ENCODE measurements around the gene KRT85.

KRT85 gene

DNA sequence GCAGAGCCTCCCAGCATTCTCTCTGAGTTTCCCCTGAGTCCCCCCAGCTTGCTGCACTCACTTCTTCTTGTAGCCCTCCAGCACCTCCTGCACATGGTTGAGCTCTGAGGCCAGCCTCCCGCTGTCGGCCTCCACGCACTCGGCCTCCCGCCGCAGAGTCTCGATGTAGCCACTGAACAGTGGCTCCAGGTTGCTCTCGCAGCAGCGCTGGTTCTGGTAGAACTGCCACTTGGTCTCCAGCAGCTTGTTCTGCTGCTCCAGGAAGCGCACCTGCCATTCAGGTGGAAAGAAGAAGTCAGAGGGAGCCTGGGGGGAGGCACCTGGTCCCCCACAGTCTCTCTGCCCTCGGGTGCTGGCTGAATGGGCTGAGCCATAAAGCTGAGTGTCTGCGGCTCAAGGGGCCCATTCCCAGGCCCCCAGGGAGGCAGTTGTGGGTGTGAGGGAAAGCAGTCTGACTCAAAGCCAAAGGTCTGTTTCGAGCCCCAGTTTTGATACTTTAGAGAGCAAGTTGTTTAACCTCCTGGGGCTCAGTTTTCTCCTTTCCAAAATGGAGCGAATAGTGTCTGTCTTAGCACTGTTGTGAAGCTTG is 2.3 kb downstream of the KRT85 start:
- peak; percentile 46 for DNase-seq

DNA sequence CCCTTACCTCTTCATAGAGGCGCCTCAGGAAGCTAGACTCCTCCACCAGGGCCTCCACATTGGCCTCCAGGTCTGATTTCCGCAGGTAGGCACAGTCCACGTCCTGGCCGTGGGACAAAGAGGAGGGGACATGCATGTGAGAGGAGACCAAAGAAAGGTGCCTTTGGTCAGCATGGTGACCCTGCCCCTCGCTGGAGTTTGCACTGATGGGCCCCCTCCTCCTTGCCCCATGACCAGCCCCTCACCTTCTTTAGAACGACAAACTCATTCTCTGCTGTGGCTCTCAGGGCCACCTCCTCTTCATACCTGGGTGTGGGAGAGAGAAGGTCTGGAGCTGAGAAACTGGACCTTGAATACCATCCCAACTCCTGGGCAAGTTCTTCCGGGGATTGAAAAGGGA is 3.2 kb downstream of the KRT85 start:
- DNase-seq, result no peak

DNA sequence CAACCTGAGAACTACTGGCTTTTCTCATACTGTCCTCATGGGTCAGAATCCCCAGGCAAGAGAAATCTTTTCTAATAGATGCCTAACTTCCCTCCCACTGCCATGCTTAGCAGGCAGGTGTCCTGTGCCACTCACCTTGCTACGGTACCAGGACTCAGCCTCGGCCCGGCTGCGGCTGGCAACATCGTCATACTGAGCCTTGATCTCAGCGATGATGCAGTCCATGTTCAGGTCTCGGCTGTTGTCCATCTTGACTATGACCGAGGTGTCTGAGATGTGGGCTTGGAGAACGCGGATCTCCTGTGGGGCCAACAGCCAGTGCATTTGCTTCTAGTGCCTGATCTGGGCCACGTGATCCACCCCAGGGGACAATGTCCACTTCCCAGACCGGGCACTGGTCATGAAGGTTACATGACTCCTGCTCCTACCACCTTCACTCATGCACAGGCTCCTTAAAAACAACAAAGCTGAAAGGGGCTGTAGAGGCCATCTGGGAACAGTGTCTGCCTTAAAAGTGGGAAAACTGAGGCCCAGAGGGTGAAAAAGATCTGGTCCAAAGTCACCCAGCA is 4.1 kb downstream of the KRT85 start:
- no peak for DNase-seq

DNA sequence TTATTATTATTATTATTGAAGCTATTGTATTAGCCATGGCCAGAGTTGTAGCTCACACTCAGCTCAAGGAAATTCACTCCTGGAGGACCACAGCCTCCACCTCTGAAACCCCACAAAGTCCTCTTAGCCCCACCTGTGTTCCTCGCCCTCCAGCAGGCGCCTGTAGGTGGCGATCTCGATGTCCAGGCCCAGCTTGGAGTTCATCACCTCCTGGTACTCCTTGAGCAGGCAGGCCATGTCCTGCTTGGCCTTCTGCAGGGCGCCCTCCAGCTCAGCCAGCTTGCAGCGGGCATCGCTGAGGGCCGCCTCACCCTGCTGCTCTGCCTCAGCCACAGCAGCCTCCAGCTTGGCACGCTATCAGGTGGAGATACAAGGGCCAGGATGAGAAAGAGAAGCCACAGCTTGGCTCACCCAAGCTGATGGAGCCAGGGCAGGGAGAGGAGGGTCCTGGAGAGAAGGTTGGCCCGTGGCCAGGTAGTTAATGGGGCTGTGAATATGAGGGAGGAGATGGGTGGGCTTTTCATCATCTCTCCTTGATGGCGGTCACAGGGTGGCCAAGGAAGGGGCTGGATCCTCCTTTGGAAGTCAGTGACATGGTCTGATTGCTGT is 5.1 kb downstream of the KRT85 start:
- peak; percentile 10 for DNase-seq

DNA sequence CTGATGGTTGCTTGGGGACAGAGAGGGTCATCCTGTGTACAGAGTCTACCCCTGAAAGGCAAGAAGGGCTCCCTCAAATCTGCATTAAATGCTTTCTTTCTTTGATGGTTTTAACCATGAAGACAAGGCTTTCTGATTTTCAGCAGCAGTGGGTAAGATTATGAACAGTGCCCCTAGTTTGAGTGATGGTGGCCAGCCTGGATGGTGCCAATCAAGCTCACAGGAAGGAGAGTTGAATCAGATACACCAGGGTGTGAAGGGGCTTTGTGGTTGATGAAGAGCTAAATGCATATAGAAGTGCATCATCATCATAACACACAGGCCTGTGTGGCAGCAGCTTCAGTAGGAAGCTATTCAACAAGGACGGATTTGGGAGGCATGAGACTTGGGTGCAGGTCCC is 5.7 kb downstream of the KRT85 start:
- no peak for DNase-seq

DNA sequence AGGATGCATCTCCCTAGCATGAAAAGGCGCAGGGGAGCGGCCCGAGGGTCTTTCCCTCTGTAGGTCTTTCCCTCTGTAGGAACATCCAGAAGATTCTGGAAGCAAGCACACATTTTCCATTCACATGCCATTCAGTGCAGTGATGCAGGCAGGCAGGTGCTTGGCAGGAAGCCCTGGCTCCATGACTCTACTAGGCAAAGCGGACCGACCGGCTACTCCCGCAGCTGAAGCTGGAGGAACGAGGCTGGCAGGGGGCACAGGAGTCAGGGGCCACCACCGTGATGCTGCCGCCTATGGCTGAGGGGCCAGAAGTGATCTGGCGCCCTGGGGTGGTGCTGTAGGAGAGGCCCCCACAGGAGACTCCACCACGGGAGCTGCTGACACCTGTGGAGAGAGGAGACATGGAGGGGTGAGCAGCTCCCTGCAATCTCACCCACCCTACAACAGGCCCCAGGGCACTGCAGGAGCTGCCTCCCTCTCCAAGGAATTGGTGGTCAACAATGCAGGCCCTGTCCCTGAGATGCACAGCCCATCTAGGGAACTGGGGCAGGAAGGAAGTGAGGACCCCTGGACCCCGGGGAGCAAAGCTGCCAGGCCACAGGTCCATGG is 6.5 kb downstream of the KRT85 start:
- DNase-seq, result no peak

DNA sequence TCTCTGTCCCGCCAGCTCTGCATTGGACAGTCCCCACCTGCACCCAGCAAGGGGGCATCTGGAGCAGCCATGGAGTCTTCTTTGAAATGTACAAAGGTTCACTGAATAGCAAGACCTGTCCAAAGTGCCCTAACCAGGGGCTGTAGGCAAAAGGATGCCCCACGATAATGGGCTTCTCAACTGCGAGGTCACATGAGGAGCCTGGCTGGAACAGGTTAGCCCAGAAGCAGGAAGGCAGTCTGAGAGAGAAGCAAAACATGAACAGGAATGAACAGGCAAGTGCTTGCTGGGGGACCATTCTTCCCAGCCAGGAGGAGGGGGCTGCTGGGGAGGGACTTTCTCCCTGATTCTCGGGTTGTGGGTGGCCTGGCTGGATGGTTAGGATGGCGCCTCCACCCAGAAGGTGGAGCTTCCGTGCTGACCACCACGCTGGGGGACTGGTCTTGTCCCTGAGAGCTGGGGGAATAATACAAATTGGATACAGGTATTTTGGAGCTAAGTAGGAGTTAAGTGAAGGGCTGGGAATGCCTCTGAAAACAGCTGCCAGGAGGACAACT is 7.1 kb downstream of the KRT85 start:
- no peak for DNase-seq

DNA sequence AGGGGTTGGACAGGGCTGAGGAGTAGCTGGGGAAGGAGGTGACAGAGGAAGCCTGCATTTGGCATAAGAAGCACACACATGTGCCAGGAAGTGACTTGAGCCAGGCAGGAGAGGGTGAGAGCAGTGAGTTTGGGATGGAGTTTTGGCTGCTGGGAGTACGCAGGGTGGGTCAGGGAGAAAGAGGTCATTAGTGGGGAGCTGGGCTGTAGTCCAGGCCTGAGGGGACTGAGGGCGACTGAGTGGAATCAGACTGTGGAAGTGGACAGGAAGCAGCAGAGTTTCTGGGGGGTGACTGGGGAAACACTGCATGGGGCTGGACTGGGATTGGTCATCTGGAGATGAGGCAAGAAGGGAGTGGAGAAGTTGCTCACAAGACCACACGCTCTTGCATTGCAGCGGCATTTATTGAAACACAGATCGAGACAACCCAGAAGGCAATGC is 7.6 kb downstream of the KRT85 start:
- no peak for DNase-seq

DNA sequence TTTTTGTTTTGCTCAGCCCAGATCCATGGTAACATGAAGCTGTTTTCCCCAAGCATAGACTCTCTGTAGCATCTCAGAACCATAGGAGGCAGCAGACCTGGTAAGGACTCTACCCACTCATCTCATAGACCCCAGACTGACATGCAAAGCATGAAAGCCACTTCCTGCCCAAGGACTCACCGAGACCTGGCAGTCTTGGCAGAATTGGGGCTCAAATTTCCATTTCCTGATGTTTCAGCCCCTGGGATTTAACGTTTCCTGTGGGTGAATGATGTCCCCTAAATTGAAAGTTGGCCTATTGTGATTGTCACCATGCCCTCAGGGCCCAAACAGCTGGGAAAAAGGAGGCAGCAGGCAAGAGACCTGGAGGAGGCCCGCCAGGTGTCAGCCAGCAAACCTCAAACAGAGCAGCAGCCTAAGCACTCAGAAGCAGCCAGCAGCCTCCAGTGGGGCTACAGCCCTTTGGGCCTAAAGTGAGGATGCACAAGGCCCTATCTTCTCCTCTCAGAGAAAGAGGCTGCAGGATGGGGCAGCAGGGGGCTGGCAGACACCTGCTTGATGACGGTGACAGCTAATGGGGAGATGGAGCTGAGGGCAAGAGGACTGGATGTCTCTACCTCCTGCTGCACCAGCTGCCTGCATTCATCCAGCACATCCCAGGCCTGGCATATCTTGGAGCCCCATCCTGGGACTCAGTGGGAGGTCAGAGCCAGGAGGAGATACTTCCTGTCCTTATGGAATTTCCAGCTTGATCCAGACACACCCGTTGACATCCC is 8.5 kb downstream of the KRT85 start:
- no peak for DNase-seq

DNA sequence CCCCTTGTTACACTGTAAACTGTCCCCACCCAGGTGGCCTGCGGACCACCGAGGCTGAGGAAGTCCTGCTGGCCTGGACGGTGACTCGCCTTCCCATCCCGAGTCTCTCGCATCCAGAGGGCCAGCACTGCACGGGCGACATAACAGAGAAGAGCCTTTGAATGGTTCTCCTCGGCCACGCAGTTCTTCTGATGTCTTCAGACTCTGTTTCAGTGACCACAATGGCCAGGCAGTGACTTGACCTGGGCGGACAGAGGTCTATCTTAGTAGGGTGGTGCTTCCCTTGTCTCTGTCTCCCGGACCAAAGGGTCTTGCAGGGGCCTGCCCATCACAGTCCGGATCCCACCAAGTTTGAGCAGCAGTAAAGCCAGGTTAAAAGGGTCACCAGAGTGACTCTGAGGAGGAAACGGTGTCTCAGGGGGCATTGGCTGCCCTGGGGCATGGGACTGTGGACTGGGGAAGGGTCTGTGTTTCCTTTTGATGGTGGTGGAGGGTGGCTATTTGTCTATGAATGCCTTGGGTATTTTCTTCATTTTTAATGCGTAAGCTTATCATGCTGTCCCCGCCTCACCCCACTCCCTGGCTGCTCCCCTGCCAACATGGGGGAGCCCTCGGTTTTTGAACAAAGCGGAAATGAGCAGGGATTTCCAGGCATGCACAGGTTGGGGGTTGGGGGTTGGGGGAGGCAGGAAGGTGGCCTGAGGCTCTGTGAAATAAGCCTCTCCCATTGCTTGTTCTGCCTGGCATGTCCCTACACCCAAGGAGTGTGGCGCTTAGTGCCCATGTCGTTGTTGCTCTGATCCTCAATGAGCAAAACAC is 10.3 kb downstream of the KRT85 start:
- no peak for DNase-seq

DNA sequence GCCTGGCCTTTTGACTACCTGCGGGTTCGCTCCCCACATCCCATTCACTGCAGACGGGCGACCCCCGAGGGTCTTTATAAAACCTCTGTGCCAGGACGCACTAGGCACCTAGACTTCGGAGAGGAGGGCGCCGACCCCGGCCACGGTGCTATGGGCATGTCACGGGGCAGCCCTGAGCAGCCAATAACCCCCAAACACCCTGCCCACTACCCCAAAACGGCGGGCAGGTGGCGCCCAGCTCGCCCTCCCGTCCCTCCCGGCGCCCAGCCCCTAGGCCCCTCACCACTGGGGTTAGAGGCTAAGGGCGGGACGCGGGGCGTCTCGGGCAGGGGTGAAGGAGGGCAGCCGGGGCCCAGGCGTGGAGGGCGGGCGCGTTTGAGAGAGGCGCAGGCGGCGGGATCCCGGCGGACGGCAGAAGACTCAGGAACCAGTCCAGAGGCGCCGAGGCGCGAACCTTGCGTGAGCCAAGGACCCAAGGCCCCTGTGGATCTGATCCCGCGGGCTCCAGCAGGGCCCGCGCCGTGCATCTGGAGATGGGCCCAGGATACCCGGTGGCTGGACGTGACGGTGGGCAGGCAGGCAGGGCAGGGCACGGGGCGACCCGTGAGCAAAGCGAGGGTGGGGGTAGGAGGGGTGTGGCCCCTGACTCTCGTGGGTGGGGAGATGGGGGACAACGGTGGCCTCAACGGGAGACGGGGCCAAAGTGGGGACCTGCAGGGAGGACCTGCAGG is 11.1 kb downstream of the KRT85 start:
- DNase-seq, result no peak

DNA sequence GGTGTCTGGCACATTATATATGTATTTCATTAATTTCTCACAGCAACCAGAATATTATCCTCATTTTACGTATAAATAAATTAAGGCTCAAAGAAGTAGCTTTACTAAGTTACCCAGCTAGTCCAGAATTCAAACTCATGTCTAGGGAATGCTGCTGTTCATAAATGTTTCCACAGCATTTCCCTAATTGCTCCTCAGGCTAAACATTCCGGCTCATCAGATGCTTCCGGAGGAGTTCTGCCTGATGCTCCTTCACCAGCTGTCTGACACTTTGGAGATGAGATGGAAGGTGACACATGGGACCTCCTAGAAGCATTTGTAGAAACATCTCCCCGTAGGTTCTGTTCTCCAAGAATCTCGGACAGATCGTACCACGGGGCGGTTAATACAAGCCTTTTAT is 12.1 kb downstream of the KRT85 start:
- DNase-seq, result no peak

DNA sequence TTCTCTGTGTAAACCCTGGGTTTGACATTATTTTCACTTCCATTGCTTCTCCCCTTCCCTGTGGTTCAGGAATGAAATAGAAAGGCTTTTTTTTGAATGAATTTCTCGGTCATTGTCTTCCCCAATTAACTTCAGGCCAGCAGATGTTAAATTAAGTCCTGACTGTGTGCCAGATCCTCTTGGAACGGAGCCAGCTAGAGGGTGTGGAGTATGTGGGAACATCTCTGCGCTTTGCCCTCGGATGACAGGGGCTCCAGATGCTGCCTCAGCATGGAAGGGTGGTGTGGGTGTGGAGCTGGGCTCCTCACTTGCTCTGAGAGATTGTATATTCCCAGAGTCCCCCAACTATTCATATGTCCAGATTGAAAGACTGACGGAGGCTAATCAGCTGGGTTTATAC is 13.1 kb downstream of the KRT85 start:
- no peak for DNase-seq

DNA sequence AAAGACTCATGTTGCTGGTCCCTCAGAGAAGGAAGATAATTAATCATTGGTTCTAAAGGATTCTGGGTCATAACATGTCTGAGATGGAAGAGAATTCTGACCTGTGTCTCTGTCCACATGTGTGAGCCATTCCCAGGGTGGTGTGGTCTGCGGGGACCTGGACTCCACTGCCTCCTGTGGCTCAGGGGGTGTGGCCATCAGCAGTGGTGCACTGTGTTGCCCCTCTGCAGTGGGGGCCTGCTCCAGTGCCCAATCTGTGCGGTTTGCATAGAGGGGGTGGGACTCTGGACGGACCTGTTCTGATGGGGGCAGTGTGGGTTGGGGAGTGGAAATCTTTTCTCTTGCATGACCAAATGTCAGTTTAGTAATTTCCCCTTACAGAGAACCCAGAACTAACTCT is 13.5 kb downstream of the KRT85 start:
- no peak for DNase-seq

DNA sequence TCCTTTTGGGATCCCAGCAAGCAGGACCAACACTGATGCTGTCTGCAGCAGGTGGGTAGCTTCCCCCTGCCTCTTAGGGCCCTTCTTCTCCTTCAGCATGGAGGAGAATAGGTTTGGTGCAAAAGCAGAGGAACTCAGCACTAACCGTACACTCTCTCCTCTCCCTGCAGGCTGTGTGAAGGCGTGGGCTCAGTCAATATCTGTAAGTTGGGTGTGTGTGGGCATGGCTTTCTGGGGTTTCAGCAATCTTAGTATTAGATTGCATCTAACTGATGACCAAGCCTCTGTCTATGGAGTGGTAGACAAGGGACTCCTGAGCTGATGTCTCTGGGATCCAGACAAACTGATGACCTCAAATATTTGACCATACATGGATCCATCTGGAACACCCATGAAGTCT is 14.3 kb downstream of the KRT85 start:
- no peak for DNase-seq

DNA sequence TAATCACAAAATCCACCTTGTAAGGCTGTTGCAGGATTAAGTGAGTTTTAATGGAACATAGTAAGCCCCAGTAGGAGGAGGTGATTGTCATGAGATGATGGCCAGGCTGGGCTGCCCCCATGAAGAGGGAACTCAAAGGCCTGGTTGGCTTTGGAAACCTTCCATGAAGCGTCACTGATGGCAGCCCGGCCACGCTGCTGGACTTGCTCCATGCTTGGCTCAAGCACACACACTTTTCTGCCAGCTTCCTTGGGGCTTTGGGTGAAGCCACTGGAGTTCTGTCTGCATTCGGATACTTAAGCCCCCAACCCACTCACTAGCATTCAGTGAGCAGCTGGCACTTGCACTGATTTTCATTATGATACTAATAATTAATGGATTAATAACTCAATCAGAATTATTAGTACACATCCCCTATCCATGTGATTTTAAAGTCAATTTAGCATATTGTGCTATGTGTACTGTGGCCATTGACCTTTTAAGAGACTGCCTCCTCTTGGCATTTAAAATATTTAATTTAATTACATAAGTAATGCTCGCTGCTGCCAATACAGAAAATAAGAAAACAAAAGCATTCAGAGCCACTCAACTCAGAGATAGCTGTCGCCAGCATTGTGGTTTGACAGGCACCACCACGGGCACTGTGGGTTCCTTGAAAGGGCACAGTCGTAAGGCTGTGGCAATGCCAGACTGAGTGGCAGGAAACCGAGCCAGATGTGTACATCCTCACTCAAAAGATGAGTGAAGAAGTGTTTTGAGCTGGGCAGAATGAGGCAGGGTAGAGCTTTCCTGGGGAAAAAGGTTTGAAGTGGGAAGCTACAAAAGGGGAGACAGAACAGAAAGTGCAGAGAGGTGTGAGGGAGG is 15.9 kb downstream of the KRT85 start:
- DNase-seq, result no peak

DNA sequence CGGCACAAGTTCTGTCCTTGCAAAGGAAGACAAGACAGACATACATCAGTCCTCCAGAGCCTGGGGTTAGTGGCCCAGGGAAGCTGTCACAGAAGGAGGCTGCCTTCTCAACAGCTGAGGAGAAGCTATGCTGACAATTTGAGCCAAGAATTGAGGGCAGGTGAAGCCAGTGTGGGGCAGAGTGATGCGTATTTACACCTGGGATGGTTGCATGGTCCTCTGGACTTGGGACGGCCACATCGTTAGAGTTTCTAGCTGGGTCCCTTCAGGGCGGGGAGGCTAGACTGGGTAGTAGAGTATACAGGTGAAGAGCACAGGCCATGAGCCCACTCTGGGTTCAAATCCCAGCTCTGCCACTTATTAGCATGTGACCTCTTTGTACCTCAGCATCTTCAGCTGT is 16.5 kb downstream of the KRT85 start:
- no peak for DNase-seq

DNA sequence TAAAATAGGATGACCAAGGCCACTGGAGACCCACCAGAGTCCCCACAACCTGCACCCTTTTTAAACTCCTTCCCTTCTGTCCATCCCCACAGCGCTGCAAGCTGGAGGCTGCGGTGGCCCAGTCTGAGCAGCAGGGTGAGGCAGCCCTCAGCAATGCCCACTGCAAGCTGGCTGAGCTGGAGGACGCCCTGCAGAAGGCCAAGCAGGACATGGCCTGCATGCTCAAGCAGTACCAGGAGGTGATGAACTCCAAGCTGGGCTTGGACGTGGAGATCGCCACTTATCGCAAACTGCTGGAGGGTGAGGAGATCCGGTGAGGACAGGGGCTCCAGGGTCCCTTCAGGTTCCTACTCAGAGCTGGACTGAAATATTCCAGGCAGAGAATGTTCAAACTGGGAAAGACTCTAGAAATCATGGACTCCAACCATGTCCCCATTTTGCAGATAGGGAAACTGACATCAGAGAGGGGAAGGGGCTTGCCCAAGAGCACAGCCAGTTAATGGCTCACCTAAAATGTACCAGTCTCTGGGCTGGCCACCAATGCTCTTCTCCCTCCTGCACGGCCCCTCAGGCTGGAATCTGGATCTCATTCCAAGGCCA is 17.2 kb downstream of the KRT85 start:
- no peak for DNase-seq

DNA sequence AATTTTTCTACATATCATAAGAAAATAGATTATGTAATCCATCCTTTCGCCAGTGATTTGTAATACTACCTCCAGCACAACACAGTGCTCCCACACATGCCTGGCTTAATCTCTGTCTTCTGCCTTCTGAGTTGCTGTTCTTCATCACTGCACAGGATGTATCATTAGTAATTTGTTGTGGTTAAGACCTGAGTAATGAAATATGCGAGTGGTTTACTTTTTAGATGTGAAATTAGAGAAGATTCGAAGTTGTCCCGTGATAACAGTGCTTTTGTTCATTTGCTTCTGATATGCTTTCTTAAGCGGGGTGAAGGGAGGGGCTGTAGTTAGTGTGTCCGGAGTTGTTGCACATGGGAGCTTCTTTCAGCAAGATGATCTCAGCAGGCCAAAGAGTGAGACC is 18.1 kb downstream of the KRT85 start:
- DNase-seq, result no peak

Measured in DMS79 (cell line).